ENCODE results near the gene GOT2. TPM values are rescaled to one million over a fixed set of nuclear protein-coding genes. Genes with fewer than 3 reads are reported as not detected.

Gene GOT2
- total RNA-seq, 4 donors from 2014 or later = 135 to 253 (median 195) TPM

DNA sequence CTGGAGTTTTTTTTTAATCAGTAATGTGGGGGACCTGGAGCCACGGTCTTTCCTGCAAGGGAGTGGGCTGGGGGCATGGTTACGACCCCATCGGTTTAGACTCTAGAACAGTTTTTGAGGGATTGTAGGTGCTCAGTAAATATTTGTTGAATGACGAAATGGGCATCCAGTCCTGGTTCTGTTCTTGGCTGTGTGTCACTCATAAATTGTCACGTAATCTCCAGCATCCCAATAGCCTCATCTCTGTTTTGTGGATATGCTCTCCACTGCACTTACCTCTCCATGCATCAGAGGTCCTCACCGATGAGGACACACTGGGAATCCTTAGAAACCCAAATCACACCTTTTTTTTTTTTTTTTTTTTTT is 49.0 kb downstream of the GOT2 start:
- H3K4me1 ChIP-seq = peaks cover 15 to 20% of the 10 kb centered on the region in 2 donors
- H3K27me3 ChIP-seq = no peaks in the 10 kb centered on the region
- no peak for ATAC-seq
- no peak for DNase-seq
- H3K9me3 ChIP-seq = no peaks in the 10 kb centered on the region
- peak overlapping the region; percentile 80 to 98 (median 92) for H3K4me3 ChIP-seq
- peaks cover 0 to 5% of the 10 kb centered on the region in 2 donors for H3K36me3 ChIP-seq
- no peak for TF ChIP-seq POLR2A (IDR thresholded peaks at IDR 0.05)
- TF ChIP-seq, protein P1, sequence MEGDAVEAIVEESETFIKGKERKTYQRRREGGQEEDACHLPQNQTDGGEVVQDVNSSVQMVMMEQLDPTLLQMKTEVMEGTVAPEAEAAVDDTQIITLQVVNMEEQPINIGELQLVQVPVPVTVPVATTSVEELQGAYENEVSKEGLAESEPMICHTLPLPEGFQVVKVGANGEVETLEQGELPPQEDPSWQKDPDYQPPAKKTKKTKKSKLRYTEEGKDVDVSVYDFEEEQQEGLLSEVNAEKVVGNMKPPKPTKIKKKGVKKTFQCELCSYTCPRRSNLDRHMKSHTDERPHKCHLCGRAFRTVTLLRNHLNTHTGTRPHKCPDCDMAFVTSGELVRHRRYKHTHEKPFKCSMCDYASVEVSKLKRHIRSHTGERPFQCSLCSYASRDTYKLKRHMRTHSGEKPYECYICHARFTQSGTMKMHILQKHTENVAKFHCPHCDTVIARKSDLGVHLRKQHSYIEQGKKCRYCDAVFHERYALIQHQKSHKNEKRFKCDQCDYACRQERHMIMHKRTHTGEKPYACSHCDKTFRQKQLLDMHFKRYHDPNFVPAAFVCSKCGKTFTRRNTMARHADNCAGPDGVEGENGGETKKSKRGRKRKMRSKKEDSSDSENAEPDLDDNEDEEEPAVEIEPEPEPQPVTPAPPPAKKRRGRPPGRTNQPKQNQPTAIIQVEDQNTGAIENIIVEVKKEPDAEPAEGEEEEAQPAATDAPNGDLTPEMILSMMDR (IDR thresholded peaks at IDR 0.05 in 4 of 5, conservative IDR thresholded peaks at IDR 0.05 in 1 of 5) = no peak
- intact Hi-C loops (cut with DNase I; ENCODE audit: low total_unique reads) (loop anchor here (2.0 kb wide), 2 partner anchors 50 to 54 kb away; partner anchors contain the start of gene GOT2), in situ Hi-C loops (cut with MboI; ENCODE audit: low sequenced_read_pairs in 4 of 4) (loop anchor here in 1 of 4 donors (10.0 kb wide), 1 partner anchor 70 kb away; no protein-coding TSS in a partner anchor)
- H3K27ac ChIP-seq = peak overlapping the region; percentile 76 to 93 (median 90)

DNA sequence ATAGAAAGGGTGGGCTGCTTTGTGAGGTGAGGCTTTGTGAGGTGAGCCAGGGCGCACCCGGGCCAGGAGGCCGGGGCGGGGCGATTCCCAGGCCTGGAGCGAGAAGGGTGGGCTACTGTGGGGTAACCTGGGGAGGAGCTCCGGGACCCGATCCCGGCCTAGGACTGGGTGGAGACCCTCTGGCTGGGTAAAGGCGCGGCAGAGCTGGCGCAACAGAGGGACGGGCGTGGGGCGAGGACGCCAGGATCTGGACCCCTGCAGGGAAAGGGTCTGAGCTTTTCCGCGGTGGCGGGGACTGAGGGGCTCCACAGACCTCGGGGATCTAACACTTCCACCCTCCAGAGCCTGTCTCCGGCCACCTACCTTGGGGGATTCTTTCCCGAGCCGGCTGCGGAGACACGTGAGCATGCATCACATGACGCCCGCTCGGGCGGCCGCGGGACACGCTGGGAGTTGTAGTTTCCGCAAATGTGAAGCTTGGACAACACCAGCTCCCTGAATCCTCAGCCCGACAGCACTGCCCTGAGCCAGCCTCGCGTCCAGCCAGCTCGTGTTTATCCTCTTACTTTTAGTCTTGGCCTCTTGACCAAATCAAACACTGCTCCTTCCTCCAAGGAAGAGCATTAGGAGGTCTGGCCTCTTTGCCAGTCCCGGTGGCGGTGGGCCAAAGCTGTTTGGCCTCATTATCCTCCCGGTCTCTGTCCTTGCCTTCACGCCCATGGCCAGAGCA is 49.6 kb downstream of the GOT2 start, which contains the start of gene SLC38A7:
TSS of gene SLC38A7 (minus strand) at position 417 of the 730 bp plus-strand sequence. CDS start 4,644 bp downstream, outside the sequence.
- no peaks in the 10 kb centered on the region for H3K27me3 ChIP-seq
- peaks cover 15 to 20% of the 10 kb centered on the region in 2 donors for H3K4me1 ChIP-seq
- H3K9me3 ChIP-seq = no peaks in the 10 kb centered on the region
- peak within 1 kb of the TSS; percentile 76 to 93 (median 90) for H3K27ac ChIP-seq
- H3K4me3 ChIP-seq = peak within 1 kb of the TSS; percentile 80 to 98 (median 92)
- peaks cover 0 to 10% of the 10 kb centered on the region in 2 donors for H3K36me3 ChIP-seq
- peak in 1 of 2 donors; percentile 25 for TF ChIP-seq POLR2A (IDR thresholded peaks at IDR 0.05)
- TF ChIP-seq, protein P1 (IDR thresholded peaks at IDR 0.05 in 4 of 5, conservative IDR thresholded peaks at IDR 0.05 in 1 of 5) = no peak
- ATAC-seq = peak; percentile 98
- intact Hi-C loops (cut with DNase I; ENCODE audit: low total_unique reads) (loop anchor here (1.0 to 2.0 kb wide), 3 partner anchors 50 to 292 kb away; partner anchors contain the start of genes GINS3 and GOT2), in situ Hi-C loops (cut with MboI; ENCODE audit: low sequenced_read_pairs in 4 of 4) (loop anchor here in 1 of 4 donors (10.0 kb wide), 1 partner anchor 70 kb away; no protein-coding TSS in a partner anchor)
- DNase-seq = peak; percentile 83 to 89

DNA sequence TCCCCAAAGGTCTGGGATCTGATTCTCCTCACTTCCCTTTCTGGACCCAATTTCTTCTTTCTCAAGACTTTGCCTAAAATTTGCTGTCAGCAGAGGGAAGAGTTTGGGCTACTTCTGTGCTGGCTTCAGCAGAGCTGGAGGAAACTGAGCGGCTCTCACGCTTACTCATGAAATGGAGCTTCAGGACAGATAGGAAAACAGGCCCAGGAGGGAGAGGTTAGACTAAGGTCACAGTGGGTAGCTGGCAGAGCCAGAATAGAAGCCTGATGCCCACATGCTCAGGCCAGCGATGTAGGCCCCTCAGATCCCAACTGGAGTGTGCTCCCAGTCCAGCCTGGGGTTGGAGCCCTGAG is 50.1 kb downstream of the GOT2 start:
- no peaks in the 10 kb centered on the region for H3K27me3 ChIP-seq
- no peaks in the 10 kb centered on the region for H3K9me3 ChIP-seq
- H3K36me3 ChIP-seq = peaks cover 0 to 14% of the 10 kb centered on the region in 2 donors
- TF ChIP-seq, protein P1 (IDR thresholded peaks at IDR 0.05 in 4 of 5, conservative IDR thresholded peaks at IDR 0.05 in 1 of 5) = no peak
- TF ChIP-seq POLR2A (IDR thresholded peaks at IDR 0.05) = no peak
- H3K4me1 ChIP-seq = peaks cover 15 to 20% of the 10 kb centered on the region in 2 donors
- H3K4me3 ChIP-seq = peak overlapping the region; percentile 80 to 98 (median 92)
- in situ Hi-C loops (cut with MboI; ENCODE audit: low sequenced_read_pairs in 4 of 4) = loop anchor here in 1 of 4 donors (10.0 kb wide), 1 partner anchor 71 kb away; no protein-coding TSS in a partner anchor
- DNase-seq (no peak), ATAC-seq (peak; percentile 29 to 37)
- H3K27ac ChIP-seq = peak overlapping the region; percentile 76 to 93 (median 90)
- intact Hi-C loops (cut with DNase I; ENCODE audit: low total_unique reads) = loop anchor here (1.0 to 2.0 kb wide), 3 partner anchors 51 to 292 kb away; partner anchors contain the start of genes GINS3 and GOT2

DNA sequence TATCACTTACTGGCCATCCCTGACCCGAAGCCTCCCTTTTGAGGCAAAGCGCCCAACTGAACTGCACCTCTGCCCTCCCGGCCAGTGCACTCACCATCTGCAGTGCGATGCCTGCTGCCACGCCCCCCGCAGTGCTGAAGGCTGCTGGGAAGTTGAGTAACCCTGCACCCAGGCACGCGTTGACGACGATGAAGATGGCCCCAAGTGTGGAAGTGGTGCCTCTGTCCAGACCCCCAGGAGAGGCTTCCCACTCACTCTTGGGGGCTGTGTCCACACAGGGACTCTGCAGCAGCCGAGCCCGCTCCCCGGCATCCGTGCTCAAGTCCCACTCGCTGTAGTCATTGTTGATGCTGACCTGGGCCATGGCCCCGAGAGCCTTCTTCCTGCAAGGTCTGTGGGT is 54.4 kb downstream of the GOT2 start:
- H3K36me3 ChIP-seq = peaks cover 0 to 35% of the 10 kb centered on the region in 2 donors
- H3K9me3 ChIP-seq = no peaks in the 10 kb centered on the region
- ATAC-seq = no peak
- no peak for DNase-seq
- peaks cover 15 to 16% of the 10 kb centered on the region in 2 donors for H3K4me1 ChIP-seq
- in situ Hi-C loops (cut with MboI; ENCODE audit: low sequenced_read_pairs in 4 of 4) = loop anchor here in 1 of 4 donors (10.0 kb wide), 1 partner anchor 75 kb away; no protein-coding TSS in a partner anchor
- H3K4me3 ChIP-seq = no peak overlapping the region
- intact Hi-C loops (cut with DNase I; ENCODE audit: low total_unique reads) = loop anchor here (1.0 kb wide), 1 partner anchor 77 kb away; no protein-coding TSS in a partner anchor
- TF ChIP-seq, protein P1 (IDR thresholded peaks at IDR 0.05 in 4 of 5, conservative IDR thresholded peaks at IDR 0.05 in 1 of 5) = no peak
- TF ChIP-seq POLR2A (IDR thresholded peaks at IDR 0.05) = no peak
- H3K27ac ChIP-seq = no peak overlapping the region
- H3K27me3 ChIP-seq = no peaks in the 10 kb centered on the region

All from gastrocnemius medialis (tissue), 4 donors.